OCI-LY3 (cell line): Measurements from ENCODE around the gene BRSK2.

Experiments
- H2AFZ ChIP-seq: fragments of 200-600, 300-600 bp; shearing (Covaris generic); 2 replicates; pipeline ENCODE4 v1.6.0; 2014; ENCODE audit warnings: antibody characterized with exemption, low read depth, low read length
- H3K27ac ChIP-seq: fragments of 200-600, 300-600 bp; sonication (generic); 2 replicates; pipeline ENCODE4 v1.5.1; 2014; ENCODE audit warnings: mild to moderate bottlenecking, low read length, moderate library complexity, mixed read lengths
- H3K27me3 ChIP-seq: fragments of 200-600, 300-600 bp; sonication (generic); 2 replicates; pipeline ENCODE4 v1.6.1; 2014; ENCODE audit warnings: low read depth, low read length, mixed read lengths
- H3K36me3 ChIP-seq: fragments of 200-600, 300-600 bp; sonication (generic); replicated peaks from 2 replicates; pipeline ENCODE3; 2014; ENCODE audit warnings: low read depth, low read length, mixed read lengths
- H3K4me1 ChIP-seq: fragments of 300-600, 200-600 bp; sonication (generic); 2 replicates; pipeline ENCODE4 v1.6.1; 2014; ENCODE audit warnings: low read length, mixed read lengths
- H3K4me2 ChIP-seq: fragments of 200-600, 300-600 bp; sonication (generic); 2 replicates; pipeline ENCODE4 v1.6.1; 2014; ENCODE audit warnings: low read length, mixed read lengths
- H3K4me3 ChIP-seq: fragments of 300-600, 200-600 bp; sonication (generic); 2 replicates; pipeline ENCODE4 v1.5.1; 2014; ENCODE audit warnings: antibody characterized with exemption, mild to moderate bottlenecking, low read length, moderate library complexity
- H3K79me2 ChIP-seq: fragments of 300-600, 200-600 bp; shearing (Covaris generic); 2 replicates; pipeline ENCODE4 v1.6.1; 2014; ENCODE audit warnings: mild to moderate bottlenecking, low read length, mixed read lengths
- H3K9ac ChIP-seq: fragments of 300-600, 200-600 bp; shearing (Covaris generic); 2 replicates; pipeline ENCODE4 v1.6.0; 2014; ENCODE audit warnings: mild to moderate bottlenecking, low read length, moderate library complexity
- H3K9me3 ChIP-seq: fragments of 200-600, 300-600 bp; shearing (Covaris generic); 2 replicates; pipeline ENCODE4 v1.6.1; 2014; ENCODE audit warnings: low read length, mixed read lengths; ENCODE audit not compliant: insufficient read depth
- H4K20me1 ChIP-seq: fragments of 200-600, 300-600 bp; sonication (generic); 2 replicates; pipeline ENCODE4 v1.6.1; 2016; ENCODE audit warnings: low read length, mixed read lengths; ENCODE audit not compliant: insufficient read depth
- EZH2phosphoT487 ChIP-seq: fragments of 200-600 bp; shearing (Covaris generic); IDR thresholded peaks from 2 replicates; pipeline ENCODE4 v1.6.1; 2018; ENCODE audit warnings: antibody characterized with exemption, mixed run types, low read depth
- TF ChIP-seq, protein P1 (sequence below): fragments of 200-600, 300-600 bp; sonication (generic); IDR thresholded peaks from 2 replicates; pipeline ENCODE4 v1.5.1; 2014; ENCODE audit warnings: antibody characterized with exemption, low read length, low read depth

BRSK2 gene

DNA sequence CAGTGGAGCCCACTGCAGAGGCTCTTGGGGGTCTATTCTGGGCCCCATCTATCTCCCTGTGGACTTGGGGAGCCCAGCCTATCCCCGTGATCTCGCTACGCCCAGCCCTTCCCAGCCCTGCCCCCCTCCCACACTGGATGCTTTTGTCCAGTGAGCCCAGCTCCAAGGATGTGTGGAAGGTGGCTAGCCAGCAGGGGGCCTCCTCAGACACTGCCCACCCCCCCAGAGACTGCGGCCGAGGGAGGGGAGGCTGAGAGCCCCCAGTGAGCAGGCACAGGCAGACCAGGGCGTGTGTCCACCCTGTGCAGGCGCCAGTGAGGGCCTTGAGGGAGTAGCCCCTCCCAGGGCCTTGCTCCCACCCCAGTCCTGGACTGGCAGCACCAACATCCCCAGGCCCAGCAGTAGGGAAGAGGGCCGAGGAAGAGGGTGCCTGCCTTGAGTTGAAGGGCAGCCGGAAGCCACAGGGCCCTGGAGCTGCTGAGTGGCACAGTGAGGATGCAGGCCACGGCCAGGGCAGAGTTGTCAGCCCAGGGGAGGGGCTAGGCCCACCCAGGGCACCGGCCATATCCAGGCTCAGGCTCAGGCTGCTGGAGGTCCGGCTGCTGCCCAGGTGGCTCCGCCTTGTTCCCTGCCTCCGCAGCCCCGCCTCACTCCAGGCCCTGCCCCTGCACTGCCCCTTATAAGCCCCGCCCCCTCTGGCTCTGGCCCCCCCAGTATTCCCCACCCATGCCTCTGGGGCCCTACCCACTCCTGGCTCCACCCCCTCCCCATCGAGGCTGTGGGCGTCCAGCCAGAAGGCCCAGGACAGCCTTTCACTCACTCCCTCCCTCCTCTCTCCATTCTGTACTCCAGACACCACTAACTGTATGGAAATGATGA, 68.8 kb downstream of the BRSK2 start:
- H3K4me1 ChIP-seq: no peaks in the 10 kb centered on the region
- no peak overlapping the region for H3K4me2 ChIP-seq
- H3K79me2 ChIP-seq: no peaks in the 10 kb centered on the region
- H4K20me1 ChIP-seq: no peaks in the 10 kb centered on the region
- H3K27ac ChIP-seq: no peak overlapping the region
- no peaks in the 10 kb centered on the region for H3K36me3 ChIP-seq
- H3K9me3 ChIP-seq: no peaks in the 10 kb centered on the region
- no peaks in the 10 kb centered on the region for H3K27me3 ChIP-seq
- H2AFZ ChIP-seq: no peak overlapping the region
- no peak overlapping the region for H3K4me3 ChIP-seq
- no peak for TF ChIP-seq EZH2phosphoT487
- TF ChIP-seq, protein P1, sequence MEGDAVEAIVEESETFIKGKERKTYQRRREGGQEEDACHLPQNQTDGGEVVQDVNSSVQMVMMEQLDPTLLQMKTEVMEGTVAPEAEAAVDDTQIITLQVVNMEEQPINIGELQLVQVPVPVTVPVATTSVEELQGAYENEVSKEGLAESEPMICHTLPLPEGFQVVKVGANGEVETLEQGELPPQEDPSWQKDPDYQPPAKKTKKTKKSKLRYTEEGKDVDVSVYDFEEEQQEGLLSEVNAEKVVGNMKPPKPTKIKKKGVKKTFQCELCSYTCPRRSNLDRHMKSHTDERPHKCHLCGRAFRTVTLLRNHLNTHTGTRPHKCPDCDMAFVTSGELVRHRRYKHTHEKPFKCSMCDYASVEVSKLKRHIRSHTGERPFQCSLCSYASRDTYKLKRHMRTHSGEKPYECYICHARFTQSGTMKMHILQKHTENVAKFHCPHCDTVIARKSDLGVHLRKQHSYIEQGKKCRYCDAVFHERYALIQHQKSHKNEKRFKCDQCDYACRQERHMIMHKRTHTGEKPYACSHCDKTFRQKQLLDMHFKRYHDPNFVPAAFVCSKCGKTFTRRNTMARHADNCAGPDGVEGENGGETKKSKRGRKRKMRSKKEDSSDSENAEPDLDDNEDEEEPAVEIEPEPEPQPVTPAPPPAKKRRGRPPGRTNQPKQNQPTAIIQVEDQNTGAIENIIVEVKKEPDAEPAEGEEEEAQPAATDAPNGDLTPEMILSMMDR: peak; percentile 35
- H3K9ac ChIP-seq: no peak overlapping the region

DNA sequence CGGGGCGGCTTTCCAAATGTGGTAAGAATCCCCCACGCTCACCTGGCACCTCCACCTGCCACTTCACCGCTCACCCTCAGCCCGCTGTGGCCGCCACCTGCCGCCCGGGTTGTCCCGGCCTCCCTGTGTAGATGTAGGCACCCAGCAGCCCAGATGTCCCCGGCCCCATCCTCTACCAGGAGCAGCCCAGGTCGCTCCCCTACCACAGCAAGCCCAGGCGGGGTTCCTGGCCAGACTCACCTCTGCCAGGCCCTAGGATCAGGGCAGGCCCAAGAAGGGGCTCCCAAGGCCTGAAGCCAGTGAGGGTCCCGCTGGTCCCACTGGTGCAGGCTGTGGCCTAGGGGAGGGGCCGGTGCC, 69.5 kb downstream of the BRSK2 start:
- Histone ChIP-seq H3K4me1 (no peaks in the 10 kb centered on the region), H3K9me3 (no peaks in the 10 kb centered on the region), H3K79me2 (no peaks in the 10 kb centered on the region), H3K4me3 (no peak overlapping the region), H3K27ac (no peak overlapping the region), H3K36me3 (no peaks in the 10 kb centered on the region), H3K4me2 (no peak overlapping the region), H4K20me1 (no peaks in the 10 kb centered on the region), H3K27me3 (no peaks in the 10 kb centered on the region), H2AFZ (no peak overlapping the region), H3K9ac (no peak overlapping the region)
- TF ChIP-seq, protein P1: no peak
- no peak for TF ChIP-seq EZH2phosphoT487

- H3K79me2 ChIP-seq: no peaks in the 10 kb centered on the region
- no peaks in the 10 kb centered on the region for H4K20me1 ChIP-seq
- no peak overlapping the region for H2AFZ ChIP-seq
- H3K36me3 ChIP-seq: no peaks in the 10 kb centered on the region
- no peak overlapping the region for H3K4me3 ChIP-seq
- H3K4me1 ChIP-seq: no peaks in the 10 kb centered on the region
- TF ChIP-seq EZH2phosphoT487: no peak
- TF ChIP-seq, protein P1: no peak
- H3K27ac ChIP-seq: no peak overlapping the region
- H3K9ac ChIP-seq: no peak overlapping the region
- H3K4me2 ChIP-seq: no peak overlapping the region
- no peaks in the 10 kb centered on the region for H3K9me3 ChIP-seq
- no peaks in the 10 kb centered on the region for H3K27me3 ChIP-seq
Observed at GRCh38 chr11:1459764-1460395, 70.1 kb downstream of the BRSK2 start.

DNA sequence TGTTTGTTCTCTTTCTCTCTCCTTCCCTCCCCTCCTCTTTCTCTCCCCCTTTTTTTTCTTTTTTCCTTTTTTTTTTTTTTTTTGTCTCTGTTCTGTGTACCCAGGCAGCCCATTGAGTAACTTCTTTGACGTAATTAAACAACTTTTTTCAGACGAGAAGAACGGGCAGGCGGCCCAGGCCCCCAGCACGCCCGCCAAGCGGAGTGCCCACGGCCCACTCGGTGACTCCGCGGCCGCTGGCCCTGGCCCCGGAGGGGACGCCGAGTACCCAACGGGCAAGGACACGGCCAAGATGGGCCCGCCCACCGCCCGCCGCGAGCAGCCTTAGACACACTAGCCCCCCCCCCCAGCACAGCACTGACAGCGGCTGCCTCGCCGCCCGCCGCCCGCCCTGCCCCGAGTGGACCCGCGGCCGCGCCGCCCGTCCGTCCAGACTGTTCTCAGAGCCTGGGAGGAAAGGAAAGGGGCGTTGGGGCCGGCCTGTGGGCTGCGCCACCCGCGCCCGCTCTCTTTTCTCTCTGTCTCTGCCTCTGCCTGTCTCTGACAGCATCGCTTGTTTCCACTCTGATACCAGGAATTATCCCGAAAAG, 70.8 kb downstream of the BRSK2 start:
- H3K79me2 ChIP-seq: no peaks in the 10 kb centered on the region
- no peak overlapping the region for H3K4me3 ChIP-seq
- no peak overlapping the region for H3K9ac ChIP-seq
- no peaks in the 10 kb centered on the region for H3K27me3 ChIP-seq
- H3K36me3 ChIP-seq: no peaks in the 10 kb centered on the region
- no peaks in the 10 kb centered on the region for H3K4me1 ChIP-seq
- H3K27ac ChIP-seq: no peak overlapping the region
- no peak for TF ChIP-seq EZH2phosphoT487
- no peak overlapping the region for H2AFZ ChIP-seq
- no peaks in the 10 kb centered on the region for H3K9me3 ChIP-seq
- H4K20me1 ChIP-seq: no peaks in the 10 kb centered on the region
- no peak overlapping the region for H3K4me2 ChIP-seq
